Fibroblast of pulmonary artery (primary cell): ENCODE results near the gene SPINK8.
"Not testable (repeated sequence)": the region's sequence is repeated elsewhere in the genome, so short reads cannot be mapped to it uniquely, and the experiment has no call there.

Experiments used
- DNase-seq: peaks from one replicate; pipeline ENCODE4 v3.0.0-alpha.2; 2010; ENCODE audit warnings: low read depth
- H3K4me3 ChIP-seq: replicated peaks from 2 replicates; pipeline ENCODE4 v1.5.1; 2011; ENCODE audit warnings: low read depth, mild to moderate bottlenecking, control low read depth, low read length, moderate library complexity
- CTCF ChIP-seq: IDR thresholded peaks from 2 replicates; pipeline ENCODE4 v1.5.1; 2011; ENCODE audit warnings: mild to moderate bottlenecking, control low read depth, low read length, inconsistent platforms; ENCODE audit errors: missing control alignments

SPINK8 gene

GRCh38 chr3:48345946-48346572, 12.6 kb upstream of the SPINK8 start:
- no peak for DNase-seq
- no peak for TF ChIP-seq CTCF
- H3K4me3 ChIP-seq: no peak overlapping the region

- H3K4me3 ChIP-seq: no peak overlapping the region
- no peak for TF ChIP-seq CTCF
- no peak for DNase-seq
These were observed 11.5 kb upstream of the SPINK8 start for GRCh38 chr3:48344867-48345507.

GRCh38 chr3:48343432-48343831, 10.0 kb upstream of the SPINK8 start:
- no peak for DNase-seq
- H3K4me3 ChIP-seq: no peak overlapping the region
- TF ChIP-seq CTCF: no peak

GRCh38 chr3:48338635-48339034, 5.2 kb upstream of the SPINK8 start:
- no peak for DNase-seq
- no peak for TF ChIP-seq CTCF
- H3K4me3 ChIP-seq: no peak overlapping the region

- DNase-seq, H3K4me3 ChIP-seq: not testable (repeated sequence)
These were observed 4.1 kb upstream of the SPINK8 start for GRCh38 chr3:48337536-48337935.

- not testable (repeated sequence) for H3K4me3 ChIP-seq
These were observed 1.8 kb upstream of the SPINK8 start for GRCh38 chr3:48335286-48335685.

GRCh38 chr3:48334605-48335004, 1.1 kb upstream of the SPINK8 start:
- DNase-seq: no peak
- TF ChIP-seq CTCF: no peak
- H3K4me3 ChIP-seq: no peak overlapping the region

More at GRCh38 chr3:48335286-48335685, 1.8 kb upstream of the SPINK8 start:
- not testable (repeated sequence) for DNase-seq

- not testable (repeated sequence) for H3K4me3 ChIP-seq, DNase-seq
These were observed 1.6 kb downstream of the SPINK8 start for GRCh38 chr3:48331706-48332435.
